ENCODE data around the gene COX19. TPM values are rescaled to one million over a fixed set of nuclear protein-coding genes. Genes with fewer than 3 reads are reported as not detected.

COX19 gene
- total RNA-seq, 1 donor from 2014 or later, result 22.0 TPM

- Mint-ChIP-seq H3K36me3 (peaks cover 24% of the 10 kb centered on the region), H3K27me3 (ENCODE audit: low read depth) (no peaks in the 10 kb centered on the region), H3K4me3 (no peak overlapping the region), H3K9me3 (peaks cover 5% of the 10 kb centered on the region), H3K27ac (no peak overlapping the region), H3K4me1 (peaks cover 3% of the 10 kb centered on the region)
- no peak for TF ChIP-seq CTCF (IDR thresholded peaks at IDR 0.05; ENCODE audit: unreplicated experiment)
- no peak for DNase-seq (ENCODE audit: low spot score in 2 of 2, unreplicated experiment in 2 of 2)
These were observed 46.0 kb upstream of the COX19 start for GRCh38 chr7:1021366-1021765.

- TF ChIP-seq CTCF (IDR thresholded peaks at IDR 0.05; ENCODE audit: unreplicated experiment), result no peak
- H3K27me3 Mint-ChIP-seq (ENCODE audit: low read depth), result no peaks in the 10 kb centered on the region
- H3K9me3 Mint-ChIP-seq, result peaks cover 5% of the 10 kb centered on the region
- H3K27ac Mint-ChIP-seq, result no peak overlapping the region
- peaks cover 21% of the 10 kb centered on the region for H3K36me3 Mint-ChIP-seq
- no peak for DNase-seq (ENCODE audit: low spot score in 2 of 2, unreplicated experiment in 2 of 2)
- H3K4me1 Mint-ChIP-seq, result no peaks in the 10 kb centered on the region
- H3K4me3 Mint-ChIP-seq, result no peak overlapping the region
These were observed 45.5 kb upstream of the COX19 start for GRCh38 chr7:1020849-1021251.

- Mint-ChIP-seq H3K27me3 (ENCODE audit: low read depth) (no peaks in the 10 kb centered on the region), H3K36me3 (peaks cover 21% of the 10 kb centered on the region)
These were observed 44.7 kb upstream of the COX19 start for GRCh38 chr7:1019789-1020610.

GRCh38 chr7:1019255-1019785, 44.0 kb upstream of the COX19 start:
- peaks cover 21% of the 10 kb centered on the region for H3K36me3 Mint-ChIP-seq
- H3K9me3 Mint-ChIP-seq, result peaks cover 5% of the 10 kb centered on the region
- no peaks in the 10 kb centered on the region for H3K4me1 Mint-ChIP-seq
- H3K27me3 Mint-ChIP-seq (ENCODE audit: low read depth), result no peaks in the 10 kb centered on the region
- no peak for TF ChIP-seq CTCF (IDR thresholded peaks at IDR 0.05; ENCODE audit: unreplicated experiment)
- no peak overlapping the region for H3K27ac Mint-ChIP-seq
- peak in 1 of 2 experiments; percentile 12 for DNase-seq (ENCODE audit: low spot score in 2 of 2, unreplicated experiment in 2 of 2)
- H3K4me3 Mint-ChIP-seq, result no peak overlapping the region

More at GRCh38 chr7:1019789-1020610, 44.7 kb upstream of the COX19 start:
- TF ChIP-seq CTCF (IDR thresholded peaks at IDR 0.05; ENCODE audit: unreplicated experiment), result no peak
- peak in 1 of 2 experiments; percentile 18 for DNase-seq (ENCODE audit: low spot score in 2 of 2, unreplicated experiment in 2 of 2)
- Mint-ChIP-seq H3K4me3 (no peak overlapping the region), H3K27ac (no peak overlapping the region), H3K9me3 (peaks cover 5% of the 10 kb centered on the region), H3K4me1 (no peaks in the 10 kb centered on the region)

- H3K36me3 Mint-ChIP-seq, result peaks cover 21% of the 10 kb centered on the region
- DNase-seq (ENCODE audit: low spot score in 2 of 2, unreplicated experiment in 2 of 2), result no peak
- no peak overlapping the region for H3K4me3 Mint-ChIP-seq
These were observed 43.0 kb upstream of the COX19 start for GRCh38 chr7:1018334-1018695.

More at GRCh38 chr7:1018334-1018695, 43.0 kb upstream of the COX19 start:
- H3K27ac Mint-ChIP-seq, result no peak overlapping the region
- no peaks in the 10 kb centered on the region for H3K27me3 Mint-ChIP-seq (ENCODE audit: low read depth)
- peaks cover 7% of the 10 kb centered on the region for H3K4me1 Mint-ChIP-seq
- peaks cover 5% of the 10 kb centered on the region for H3K9me3 Mint-ChIP-seq
- TF ChIP-seq CTCF (IDR thresholded peaks at IDR 0.05; ENCODE audit: unreplicated experiment), result no peak

All from mesothelial cell of epicardium (in vitro differentiated cells).